GM19351 (cell line): Measurements from ENCODE around the gene ROGDI.

Experiments used
- ATAC-seq: cut with Tn5 transposase; IDR thresholded peaks from one replicate; pipeline ENCODE4 v1.9.1; 2021; ENCODE audit warnings: mild to moderate bottlenecking, moderate library complexity; ENCODE audit not compliant: unreplicated experiment

Gene ROGDI

GRCh38 chr16:4801962-4802658 lies at the start of gene ROGDI:
Gene ROGDI, minus strand, starts transcription at chr16:4802633. Its CDS starts 62 bp downstream, at chr16:4802571.
- ATAC-seq: peak; percentile 62

- no peak for ATAC-seq
Measured at GRCh38 chr16:4850211-4850610, 47.8 kb upstream of the ROGDI start.

GRCh38 chr16:4847774-4848587 lies 45.5 kb upstream of the ROGDI start:
- peak; percentile 24 for ATAC-seq

GRCh38 chr16:4846901-4847773 lies 44.7 kb upstream of the ROGDI start, which contains the start of the genes GLYR1 and UBN1:
Gene GLYR1, minus strand, starts transcription at chr16:4847288. Its CDS starts 23 bp downstream, at chr16:4847265.
Gene UBN1, plus strand, starts transcription at chr16:4847481. Its CDS starts 5,437 bp downstream, at chr16:4852918.
- peak; percentile 83 for ATAC-seq

- ATAC-seq: peak; percentile 31
Measured at GRCh38 chr16:4846503-4846900, 44.1 kb upstream of the ROGDI start.

GRCh38 chr16:4840984-4841383 lies 38.6 kb upstream of the ROGDI start:
- ATAC-seq: no peak

- ATAC-seq: no peak
Measured at GRCh38 chr16:4839942-4840341, 37.5 kb upstream of the ROGDI start.

- no peak for ATAC-seq
Measured at GRCh38 chr16:4837733-4838501, 35.5 kb upstream of the ROGDI start.

GRCh38 chr16:4836727-4837126 lies 34.3 kb upstream of the ROGDI start:
- no peak for ATAC-seq

- ATAC-seq: no peak
Measured at GRCh38 chr16:4833584-4833983, 31.2 kb upstream of the ROGDI start.

GRCh38 chr16:4832698-4833343 lies 30.4 kb upstream of the ROGDI start:
- ATAC-seq: no peak

- no peak for ATAC-seq
Measured at GRCh38 chr16:4831616-4832015, 29.2 kb upstream of the ROGDI start.

- no peak for ATAC-seq
Measured at GRCh38 chr16:4830408-4830807, 28.0 kb upstream of the ROGDI start.

- no peak for ATAC-seq
Measured at GRCh38 chr16:4828567-4829321, 26.3 kb upstream of the ROGDI start.

- no peak for ATAC-seq
Measured at GRCh38 chr16:4826980-4827379, 24.5 kb upstream of the ROGDI start.

GRCh38 chr16:4826526-4826925 lies 24.1 kb upstream of the ROGDI start:
- ATAC-seq: no peak

- ATAC-seq: no peak
Measured at GRCh38 chr16:4825196-4825595, 22.8 kb upstream of the ROGDI start.

- ATAC-seq: no peak
Measured at GRCh38 chr16:4820652-4821051, 18.2 kb upstream of the ROGDI start.

- no peak for ATAC-seq
Measured at GRCh38 chr16:4814542-4815173, 12.2 kb upstream of the ROGDI start.
